HG03097 (cell line): ENCODE data around the gene FOXP1.

Experiments used
- ATAC-seq: cut with Tn5 transposase; IDR thresholded peaks from one replicate; pipeline ENCODE4 v1.9.1; 2021; ENCODE audit not compliant: unreplicated experiment, low FRiP score

Gene FOXP1

GRCh38 chr3:71583566-71584393 is at the start of gene FOXP1:
Gene FOXP1 (minus strand): TSS chr3:71583728. CDS start chr3:71198381, 385,347 bp downstream.
- no peak for ATAC-seq

GRCh38 chr3:71629711-71630110 is 46.2 kb upstream of the FOXP1 start:
- no peak for ATAC-seq

- no peak for ATAC-seq
Observed at GRCh38 chr3:71629289-71629688, 45.8 kb upstream of the FOXP1 start.

GRCh38 chr3:71628522-71628921 is 45.0 kb upstream of the FOXP1 start:
- no peak for ATAC-seq

- ATAC-seq = no peak
Observed at GRCh38 chr3:71625676-71626075, 42.1 kb upstream of the FOXP1 start.

- ATAC-seq = no peak
Observed at GRCh38 chr3:71621825-71622537, 38.5 kb upstream of the FOXP1 start.

- no peak for ATAC-seq
Observed at GRCh38 chr3:71618538-71618937, 35.0 kb upstream of the FOXP1 start.

GRCh38 chr3:71616571-71617021 is 33.1 kb upstream of the FOXP1 start:
- no peak for ATAC-seq

GRCh38 chr3:71614869-71615268 is 31.3 kb upstream of the FOXP1 start:
- ATAC-seq = no peak

- no peak for ATAC-seq
Observed at GRCh38 chr3:71614426-71614825, 30.9 kb upstream of the FOXP1 start.

GRCh38 chr3:71611099-71611498 is 27.6 kb upstream of the FOXP1 start:
- ATAC-seq = no peak

GRCh38 chr3:71607364-71607763 is 23.8 kb upstream of the FOXP1 start:
- no peak for ATAC-seq

- no peak for ATAC-seq
Observed at GRCh38 chr3:71606582-71606981, 23.1 kb upstream of the FOXP1 start.

- ATAC-seq = no peak
Observed at GRCh38 chr3:71602256-71602655, 18.7 kb upstream of the FOXP1 start.

GRCh38 chr3:71601811-71602210 is 18.3 kb upstream of the FOXP1 start:
- no peak for ATAC-seq

GRCh38 chr3:71600646-71601288 is 17.2 kb upstream of the FOXP1 start:
- ATAC-seq = no peak

GRCh38 chr3:71599416-71599815 is 15.9 kb upstream of the FOXP1 start:
- no peak for ATAC-seq

GRCh38 chr3:71598292-71598691 is 14.8 kb upstream of the FOXP1 start:
- no peak for ATAC-seq

GRCh38 chr3:71597286-71597685 is 13.8 kb upstream of the FOXP1 start:
- no peak for ATAC-seq

GRCh38 chr3:71593106-71593505 is 9.6 kb upstream of the FOXP1 start:
- no peak for ATAC-seq

GRCh38 chr3:71591101-71591500 is 7.6 kb upstream of the FOXP1 start:
- ATAC-seq = no peak
